GM12874 (cell line): ENCODE results near the gene PARP12.

Source experiments
- CTCF ChIP-seq: IDR thresholded peaks from 2 replicates; pipeline ENCODE4 v1.5.1; 2011; ENCODE audit warnings: low read depth, mild to moderate bottlenecking, control low read depth, low read length, moderate library complexity; ENCODE audit not compliant: insufficient read depth

Gene PARP12

GRCh38 chr7:139976838-139977656, 85.7 kb downstream of the PARP12 start:
- no peak for TF ChIP-seq CTCF

DNA sequence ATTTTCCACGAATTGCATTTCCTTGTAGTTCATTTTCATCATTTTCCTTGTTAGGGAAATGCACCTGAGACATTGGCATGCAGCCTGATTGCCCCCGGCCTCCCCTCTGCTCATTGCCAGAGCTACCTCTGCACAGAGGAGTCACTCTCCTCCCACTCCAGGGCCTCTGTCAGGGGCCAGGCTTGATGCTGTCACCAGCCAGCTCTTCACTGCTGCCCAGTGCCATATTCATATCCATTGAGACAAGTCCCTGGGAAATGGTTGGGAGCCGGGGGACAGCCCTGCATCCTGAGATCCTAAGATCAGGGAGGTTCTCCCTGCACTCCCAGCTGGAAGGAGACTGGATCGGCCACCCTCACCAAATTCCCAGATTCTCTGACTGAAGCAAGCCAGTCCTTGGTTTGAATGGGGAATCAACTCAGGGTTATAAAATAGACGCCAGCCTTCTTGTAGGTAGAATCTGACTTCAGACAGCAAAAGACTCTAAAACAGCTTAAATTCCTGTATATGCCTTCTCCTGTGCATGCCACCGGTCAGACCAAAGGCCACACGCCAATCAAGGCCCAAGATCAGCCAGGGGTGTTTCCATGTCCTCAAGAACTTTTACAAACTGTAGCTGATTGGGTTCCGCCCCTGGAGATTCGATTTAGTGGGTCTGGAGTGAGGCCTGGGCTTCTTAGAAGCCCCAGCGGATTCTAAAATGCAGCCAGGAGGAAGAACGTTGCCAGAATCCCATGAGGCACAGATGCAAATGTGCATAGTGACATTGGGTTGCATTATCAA, 86.5 kb downstream of the PARP12 start:
- no peak for TF ChIP-seq CTCF

GRCh38 chr7:139974179-139974811, 88.5 kb downstream of the PARP12 start:
- TF ChIP-seq CTCF, result no peak
